HepG2 (cell line): Measurements from ENCODE around the gene DUS1L. TPM values are rescaled to one million over a fixed set of nuclear protein-coding genes. Genes with fewer than 3 reads are reported as not detected.

Experiments used
- AGO1 ChIP-seq: fragments of 200-400 bp; formaldehyde crosslinking; IDR thresholded peaks from 2 replicates; pipeline ENCODE4 v1.6.1; 2017; ENCODE audit warnings: mild to moderate bottlenecking, low read depth, low read length, moderate library complexity; ENCODE audit not compliant: poor library complexity, severe bottlenecking
- ARNT ChIP-seq: fragments of 450-650 bp; IDR thresholded peaks from 2 replicates; pipeline ENCODE4 v1.6.1; 2017
- BCLAF1 ChIP-seq: fragments of 450-650 bp; IDR thresholded peaks from 2 replicates; pipeline ENCODE4 v1.6.1; 2017; ENCODE audit warnings: mild to moderate bottlenecking
- ELF3 ChIP-seq: IDR thresholded peaks from 2 replicates; pipeline ENCODE4 v1.6.1; 2016; ENCODE audit warnings: missing genetic modification reagents, missing compliant biosample characterization
- FOSL1 ChIP-seq: sonication (generic); formaldehyde crosslinking; IDR thresholded peaks from 2 replicates; pipeline ENCODE4 v1.9.0; 2021; ENCODE audit warnings: missing genetic modification reagents, borderline replicate concordance
- HCFC1 ChIP-seq: fragments of 150-350 bp; IDR thresholded peaks from 2 replicates; pipeline ENCODE4 v1.6.1; 2014; ENCODE audit warnings: low read depth, low read length
- HNRNPL ChIP-seq: fragments of 200-400 bp; formaldehyde crosslinking; IDR thresholded peaks from 2 replicates; pipeline ENCODE4 v1.6.1; 2017; ENCODE audit warnings: mild to moderate bottlenecking, low read depth, low read length
- MAZ ChIP-seq, 2 experiments: sonication (generic) in 1 of 2; formaldehyde crosslinking in 1 of 2; IDR thresholded peaks; 2 replicates each; pipeline versions ENCODE4 v1.5.0 to v1.6.1; 2012 to 2020; ENCODE audit warnings: low read depth in 2 of 2, mild to moderate bottlenecking in 2 of 2, borderline replicate concordance in 1 of 2, improper control_type of control experiment in 1 of 2, low read length in 1 of 2, missing genetic modification reagents in 1 of 2, moderate library complexity in 1 of 2
- MBD4 ChIP-seq: IDR thresholded peaks from 2 replicates; pipeline ENCODE4 v1.6.1; 2012; ENCODE audit warnings: low read length, inconsistent platforms, borderline replicate concordance
- TOE1 ChIP-seq: sonication (generic); formaldehyde crosslinking; IDR thresholded peaks from 2 replicates; pipeline ENCODE4 v1.4.0; 2020; ENCODE audit warnings: mild to moderate bottlenecking, missing genetic modification reagents
- ZBTB43 ChIP-seq: sonication (generic); formaldehyde crosslinking; conservative IDR thresholded peaks from 2 replicates; pipeline ENCODE4 v1.4.0; 2020; ENCODE audit warnings: missing genetic modification reagents
- ZBTB44 ChIP-seq: sonication (generic); formaldehyde crosslinking; IDR thresholded peaks from 2 replicates; pipeline ENCODE4 v1.4.0; 2020; ENCODE audit warnings: missing genetic modification reagents
- ZNF546 ChIP-seq: sonication (generic); formaldehyde crosslinking; conservative IDR thresholded peaks from 2 replicates; pipeline ENCODE4 v1.8.1; 2023; ENCODE audit warnings: mild to moderate bottlenecking, missing genetic modification reagents
- ZNF607 ChIP-seq: sonication (generic); formaldehyde crosslinking; IDR thresholded peaks from 2 replicates; pipeline ENCODE4 v1.5.1; 2020; ENCODE audit warnings: missing genetic modification reagents, mild to moderate bottlenecking, borderline replicate concordance
- ZNF879 ChIP-seq: sonication (generic); formaldehyde crosslinking; IDR thresholded peaks from 2 replicates; pipeline ENCODE4 v1.8.1; 2023; ENCODE audit warnings: missing genetic modification reagents
- polyA plus RNA-seq, 8 experiments: library from polyadenylated mRNA; depleted of rRNA in 3 of 8; stranded (reverse) in 7 of 8; unstranded in 1 of 8; fragments of >200 nt; fragmentation: Illumina TruSeq in 4 of 8; extraction: Trizol in 4 of 8; gene quantifications; 2 replicates each; pipeline versions ENCODE4 v1.2.1 to v1.2.3, GENCODE V29; 2011 to 2016; ENCODE audit warnings: low read depth in 4 of 8, missing spikeins in 1 of 8, mixed read lengths in 1 of 8; ENCODE audit not compliant: insufficient read depth in 1 of 8
- total RNA-seq, 5 experiments: library from RNA; depleted of rRNA; stranded (reverse); fragments of >200 nt; fragmentation: Illumina TruSeq; extraction: Trizol; gene quantifications; 2 replicates each; pipeline ENCODE4 v1.2.3, GENCODE V29; 2016; ENCODE audit warnings: low read depth in 1 of 5

The DUS1L gene
- total and polyA plus RNA-seq, 2 of the 13 experiments (the other 11 are each of a cell fraction or from before 2014, with no cell fraction given): 81.0 to 109 TPM

GRCh38 chr17:82051776-82052637 is 13.6 kb downstream of the DUS1L start, which contains the start of the genes GPS1 and RFNG (continued):
- no peak for TF ChIP-seq ZBTB44 (CRISPR knock-in tag)
- TF ChIP-seq AGO1: peak; percentile 79
- no peak for TF ChIP-seq MBD4
- TF ChIP-seq ZBTB43: 0 out of 2 replicates have a peak, but pooled peaks have one; percentile 7
- peak; percentile 31 for TF ChIP-seq ZNF607 (CRISPR knock-in tag)
- TF ChIP-seq ARNT: no peak
- TF ChIP-seq BCLAF1: no peak
- TF ChIP-seq MAZ (IDR thresholded peaks at IDR 0.05; ENCODE audit: borderline replicate concordance, low read depth, low read length): peak; percentile 84
- TF ChIP-seq MAZ (CRISPR knock-in tag; IDR thresholded peaks at IDR 0.05; ENCODE audit: low read depth): peak; percentile 82
- TF ChIP-seq ZNF879 (CRISPR knock-in tag): no peak
- no peak for TF ChIP-seq FOSL1 (CRISPR knock-in tag)
- 0 out of 2 replicates have a peak, but pooled peaks have one; percentile 35 for TF ChIP-seq HNRNPL
- TF ChIP-seq ELF3 (CRISPR knock-in tag): no peak; the same call in 1 of the 2 replicates
- no peak for TF ChIP-seq ZNF546 (CRISPR knock-in tag)
- no peak for TF ChIP-seq TOE1 (CRISPR knock-in tag)
- peak; percentile 58; the same call in 1 of the 2 replicates for TF ChIP-seq HCFC1
